ENCODE measurements around the gene ARHGAP4. TPM values are rescaled to one million over a fixed set of nuclear protein-coding genes. Genes with fewer than 3 reads are reported as not detected.

The ARHGAP4 gene
- total and polyA plus RNA-seq, 8 donors: 21.9 to 96.2 (median 26.3) TPM

GRCh38 chrX:153919281-153919680 is 6.8 kb downstream of the ARHGAP4 start:
- no peaks in the 10 kb centered on the region for H3K27me3 ChIP-seq

GRCh38 chrX:153917869-153918268 is 8.2 kb downstream of the ARHGAP4 start:
- no peak for ATAC-seq
- intact Hi-C loops (cut with DNase I): no loop called here

More at GRCh38 chrX:153919281-153919680, 6.8 kb downstream of the ARHGAP4 start:
- ATAC-seq: no peak
- no peak for TF ChIP-seq CTCF (IDR thresholded peaks at IDR 0.05)
- H3K27ac ChIP-seq: no peak overlapping the region
- peaks cover 4 to 31% of the 10 kb centered on the region in 2 donors for H3K4me1 ChIP-seq
- no peak overlapping the region for H3K4me3 ChIP-seq
- DNase-seq: peak in 2 of 4 donors; percentile 29 to 38
- peaks cover 0 to 50% of the 10 kb centered on the region in 2 donors for H3K36me3 ChIP-seq
- H3K9me3 ChIP-seq: no peaks in the 10 kb centered on the region
- intact Hi-C loops (cut with DNase I): no loop called here

GRCh38 chrX:153913701-153914100 is 12.4 kb downstream of the ARHGAP4 start:
- no peaks in the 10 kb centered on the region for H3K27me3 ChIP-seq

More at GRCh38 chrX:153917869-153918268, 8.2 kb downstream of the ARHGAP4 start:
- peaks cover 0 to 63% of the 10 kb centered on the region in 2 donors for H3K36me3 ChIP-seq
- no peak overlapping the region for H3K27ac ChIP-seq
- DNase-seq: no peak
- H3K27me3 ChIP-seq: no peaks in the 10 kb centered on the region
- no peak overlapping the region for H3K4me3 ChIP-seq
- TF ChIP-seq CTCF (IDR thresholded peaks at IDR 0.05): no peak
- peaks cover under 1 to 19% of the 10 kb centered on the region in 2 donors for H3K4me1 ChIP-seq
- no peaks in the 10 kb centered on the region for H3K9me3 ChIP-seq

GRCh38 chrX:153913211-153913610 is 12.9 kb downstream of the ARHGAP4 start:
- Histone ChIP-seq H3K9me3 (no peaks in the 10 kb centered on the region), H3K27me3 (no peaks in the 10 kb centered on the region), H3K36me3 (peaks cover 0 to 72% of the 10 kb centered on the region in 2 donors), H3K4me1 (no peaks in the 10 kb centered on the region), H3K27ac (no peak overlapping the region), H3K4me3 (no peak overlapping the region)
- ATAC-seq: no peak
- DNase-seq: peak in 1 of 4 donors; percentile 39
- intact Hi-C loops (cut with DNase I): no loop called here
- no peak for TF ChIP-seq CTCF (IDR thresholded peaks at IDR 0.05)

More at GRCh38 chrX:153913701-153914100, 12.4 kb downstream of the ARHGAP4 start:
- Histone ChIP-seq H3K9me3 (no peaks in the 10 kb centered on the region), H3K27ac (no peak overlapping the region), H3K36me3 (peaks cover 0 to 72% of the 10 kb centered on the region in 2 donors), H3K4me1 (no peaks in the 10 kb centered on the region), H3K4me3 (no peak overlapping the region)
- TF ChIP-seq CTCF (IDR thresholded peaks at IDR 0.05): no peak
- intact Hi-C loops (cut with DNase I): no loop called here
- ATAC-seq (no peak), DNase-seq (no peak)

DNA sequence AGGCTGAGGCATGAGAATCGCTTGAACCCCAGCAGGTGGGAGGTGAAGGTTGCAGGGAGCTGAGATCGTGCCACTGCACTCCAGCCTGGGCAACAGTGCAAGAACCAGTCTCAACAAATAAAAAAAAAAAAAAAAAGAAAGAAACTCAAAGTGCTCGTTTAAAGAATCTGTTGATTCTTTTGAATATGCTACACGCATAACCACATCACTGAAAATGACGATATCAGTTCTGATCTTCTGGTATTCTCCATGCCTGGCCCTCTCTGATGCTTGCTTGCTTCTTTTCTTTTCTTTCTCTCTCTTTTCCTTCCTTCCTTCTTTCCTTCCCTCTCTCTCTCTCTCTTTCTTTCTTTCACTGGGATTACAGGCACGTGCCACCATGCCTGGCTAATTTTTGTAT is 14.3 kb downstream of the ARHGAP4 start:
- H3K4me1 ChIP-seq: no peaks in the 10 kb centered on the region
- H3K27me3 ChIP-seq: no peaks in the 10 kb centered on the region
- no peak overlapping the region for H3K27ac ChIP-seq
- no peak overlapping the region for H3K4me3 ChIP-seq
- intact Hi-C loops (cut with DNase I): no loop called here
- TF ChIP-seq CTCF (IDR thresholded peaks at IDR 0.05): no peak
- H3K36me3 ChIP-seq: peaks cover 0 to 73% of the 10 kb centered on the region in 2 donors
- no peak for ATAC-seq
- DNase-seq: no peak
- H3K9me3 ChIP-seq: no peaks in the 10 kb centered on the region

Data from left lung (tissue), 10 donors.